K562 (cell line): ENCODE data around the gene CHD6. TPM values are rescaled to one million over a fixed set of nuclear protein-coding genes. Genes with fewer than 3 reads are reported as not detected.
A peak's percentile ranks its signal among the peaks of the same experiment; 100 is the strongest.

Source experiments
- ATAC-seq: fragments of 200-7000 bp; cut with Tn5 transposase; 3 replicates; pipeline ENCODE4 v1.9.1; 2020; ENCODE audit warnings: moderate library complexity
- BruUV-seq: library from RNA; stranded (reverse); fragments of 400-500 nt; replicated peaks from 2 replicates; lab custom pipeline; 2021; lab: Mats Ljungman, UMichigan
- CTCF ChIA-PET: fragments of 300-600 bp; formaldehyde crosslinking; extraction: SDS; loops from one replicate; lab custom pipeline; 2021; ENCODE audit warnings: low intra/inter-chr PET ratio; lab: Yijun Ruan, JAX
- POLR2A ChIA-PET: fragments of 300-600, 350-650 bp; sonication (Branson Sonifier 250); formaldehyde crosslinking; extraction: SDS; loops from one replicate; lab custom pipeline; 2021; ENCODE audit warnings: antibody characterized with exemption, inconsistent platforms; lab: Yijun Ruan, JAX
- DNase-seq, 4 experiments: peaks; one replicate each; pipeline versions ENCODE4 v3.0.0 to v3.0.0-alpha.2; 2011 to 2018; ENCODE audit warnings: low spot score in 3 of 4, mixed read lengths in 3 of 4; ENCODE audit errors: extremely low read depth in 1 of 4
- FAIRE-seq: peaks from 2 replicates; lab custom pipeline; 2011; peaks lifted over from hg19 to GRCh38; lab: Jason Lieb, UNC
- H2AFZ ChIP-seq: 2 replicates; pipeline ENCODE4 v1.6.0; 2011; ENCODE audit warnings: low read depth, low read length, control low read depth, inconsistent platforms
- H3K27ac ChIP-seq: fragments of 200-600 bp; 3 replicates; pipeline ENCODE4 v1.8.0; 2011; ENCODE audit warnings: low read depth, mild to moderate bottlenecking, control low read depth, inconsistent platforms, low read length, moderate library complexity, mixed read lengths; ENCODE audit errors: extremely low read depth
- H3K27me3 ChIP-seq, 2 experiments: fragments of 300-600 bp in 1 of 2; 2 replicates in 1 of 2; 3 replicates in 1 of 2; pipeline versions ENCODE4 v1.6.0 to v1.8.0; 2011; ENCODE audit warnings: inconsistent platforms in 2 of 2, low read length in 2 of 2, mild to moderate bottlenecking in 1 of 2, mixed read lengths in 1 of 2, moderate library complexity in 1 of 2; ENCODE audit not compliant: control insufficient read depth in 2 of 2, insufficient read depth in 2 of 2
- H3K36me3 ChIP-seq: fragments of 300-600 bp; 3 replicates; pipeline ENCODE4 v1.8.0; 2011; ENCODE audit warnings: mild to moderate bottlenecking, low read length, inconsistent platforms; ENCODE audit not compliant: control insufficient read depth, insufficient read depth
- H3K4me1 ChIP-seq, 2 experiments: fragments of 200-600 bp in 1 of 2; replicated peaks in 1 of 2; 2 replicates in 1 of 2; 3 replicates in 1 of 2; pipeline versions ENCODE4 v1.5.1 to v1.8.0; 2011; ENCODE audit warnings: inconsistent platforms in 2 of 2, low read length in 2 of 2, mild to moderate bottlenecking in 1 of 2, mixed read lengths in 1 of 2, moderate library complexity in 1 of 2; ENCODE audit not compliant: control insufficient read depth in 2 of 2, insufficient read depth in 2 of 2
- H3K4me2 ChIP-seq: 2 replicates; pipeline ENCODE4 v1.6.1; 2011; ENCODE audit warnings: low read length, control low read depth, inconsistent platforms, mixed read lengths; ENCODE audit not compliant: insufficient read depth
- H3K4me3 ChIP-seq: fragments of 200-600 bp; sonication (generic), shearing (Covaris generic); 2 replicates; pipeline ENCODE4 v1.5.1; 2016; ENCODE audit warnings: control low read depth, inconsistent platforms
- H3K79me2 ChIP-seq: fragments of 200-600 bp; 3 replicates; pipeline ENCODE4 v1.8.0; 2011; ENCODE audit warnings: low read length, inconsistent platforms; ENCODE audit not compliant: control insufficient read depth, insufficient read depth
- H3K9ac ChIP-seq, 2 experiments: 2 replicates each; pipeline versions ENCODE4 v1.6.0 to v1.6.1; 2011; ENCODE audit warnings: low read depth in 2 of 2, low read length in 2 of 2, control low read depth in 1 of 2, inconsistent platforms in 1 of 2, mild to moderate bottlenecking in 1 of 2, mixed read lengths in 1 of 2; ENCODE audit not compliant: insufficient read depth in 1 of 2
- H3K9me1 ChIP-seq: one replicate; pipeline ENCODE4 v1.6.0; 2011; ENCODE audit warnings: inconsistent platforms, mild to moderate bottlenecking, low read length, moderate library complexity; ENCODE audit not compliant: control insufficient read depth, insufficient read depth
- H3K9me3 ChIP-seq: replicated peaks from 2 replicates; pipeline ENCODE4 v1.5.1; 2011; ENCODE audit warnings: low read depth, low read length, inconsistent platforms; ENCODE audit not compliant: control insufficient read depth, insufficient read depth
- H4K20me1 ChIP-seq: replicated peaks from 2 replicates; pipeline ENCODE4 v1.6.1; 2011; ENCODE audit warnings: low read length, inconsistent platforms, mixed read lengths; ENCODE audit not compliant: control insufficient read depth, insufficient read depth
- HIVEP1 ChIP-seq: fragments of 250-450 bp; sonication (Bioruptor Pico); IDR thresholded peaks from 2 replicates; pipeline ENCODE4 v1.4.0; 2020; ENCODE audit warnings: mild to moderate bottlenecking
- RBBP5 ChIP-seq: fragments of 200-600 bp; sonication (generic); IDR thresholded peaks from 2 replicates; pipeline ENCODE4 v1.6.1; 2012; ENCODE audit warnings: borderline replicate concordance, mild to moderate bottlenecking, low read length, control low read depth, inconsistent platforms; ENCODE audit not compliant: insufficient read depth, poor library complexity, severe bottlenecking
- SMAD1 ChIP-seq: fragments of 150-350 bp; IDR thresholded peaks from 2 replicates; pipeline ENCODE4 v1.6.1; 2014; ENCODE audit warnings: low read length, low read depth; ENCODE audit not compliant: partially characterized antibody
- SNRNP70 ChIP-seq: fragments of 200-400 bp; formaldehyde crosslinking; optimal IDR thresholded peaks from 2 replicates; pipeline ENCODE3; 2017; ENCODE audit warnings: low read depth, low read length
- TSC22D4 ChIP-seq: fragments of 450-650 bp; IDR thresholded peaks from 2 replicates; pipeline ENCODE4 v1.6.1; 2016; ENCODE audit warnings: missing genetic modification characterization, missing biosample characterization, control low read depth
- ZNF23 ChIP-seq: fragments of 250-450 bp; sonication (Bioruptor Pico); IDR thresholded peaks from 2 replicates; pipeline ENCODE4 v1.4.0; 2020; ENCODE audit warnings: mild to moderate bottlenecking
- WGBS: fragments of 100-300 bp; shearing (Covaris generic); methylation state at CpG from one replicate; pipeline ENCODE4 v1.1.6; 2016; ENCODE audit warnings: low coverage, mixed read lengths; ENCODE audit not compliant: insufficient coverage; ENCODE audit errors: missing lambda C conversion rate; 5-methylcytosine and 5-hydroxymethylcytosine counted together
- in situ Hi-C: fragments of 300-500 bp; cut with MboI; formaldehyde crosslinking; loops from 4 replicates; pipeline ENCODE4 v1.15.0; 2018; ENCODE audit warnings: inconsistent platforms, mixed read lengths
- intact Hi-C: fragments of 100-400 bp; cut with micrococcal nuclease; formaldehyde crosslinking; loops from 2 replicates; pipeline ENCODE4 v1.14.2; 2022
- polyA plus RNA-seq, 8 experiments: library from polyadenylated mRNA; depleted of rRNA in 4 of 8; stranded (reverse) in 5 of 8; unstranded in 3 of 8; fragments of >200 nt; fragmentation: Nextera tagmentation in 2 of 8; fragmentation: Illumina TruSeq in 1 of 8; extraction: Ambion mirVana in 2 of 8; extraction: Trizol in 1 of 8; gene quantifications; 2 replicates each; pipeline versions ENCODE4 v1.2.1 to v1.2.3, GENCODE V29; 2011 to 2014; ENCODE audit warnings: inconsistent platforms in 1 of 8, missing spikeins in 1 of 8
- total RNA-seq, 7 experiments: library from RNA; depleted of rRNA in 6 of 7; stranded (reverse); fragments of >200 nt in 6 of 7; fragmentation: Illumina TruSeq in 2 of 7; extraction: Trizol in 2 of 7; gene quantifications; 2 replicates each; pipeline versions ENCODE4 v1.2.1 to v1.2.3, GENCODE V29; 2011 to 2021; ENCODE audit warnings: low replicate concordance in 1 of 7
- TF ChIP-seq, protein P1 (sequence below), 2 experiments: fragments of 450-650 bp in 1 of 2; IDR thresholded peaks; 2 replicates each; pipeline ENCODE4 v1.6.1; 2011 to 2017; ENCODE audit warnings: low read depth in 2 of 2, antibody characterized with exemption in 1 of 2, borderline replicate concordance in 1 of 2, low read length in 1 of 2, mild to moderate bottlenecking in 1 of 2, mixed read lengths in 1 of 2; ENCODE audit not compliant: control insufficient read depth in 1 of 2

The CHD6 gene
- total and polyA plus RNA-seq, 9 of the 15 experiments (the other 6 are each of a cell fraction or from before 2014, with no cell fraction given), result 3.9 to 24.2 (median 12.8) TPM

DNA sequence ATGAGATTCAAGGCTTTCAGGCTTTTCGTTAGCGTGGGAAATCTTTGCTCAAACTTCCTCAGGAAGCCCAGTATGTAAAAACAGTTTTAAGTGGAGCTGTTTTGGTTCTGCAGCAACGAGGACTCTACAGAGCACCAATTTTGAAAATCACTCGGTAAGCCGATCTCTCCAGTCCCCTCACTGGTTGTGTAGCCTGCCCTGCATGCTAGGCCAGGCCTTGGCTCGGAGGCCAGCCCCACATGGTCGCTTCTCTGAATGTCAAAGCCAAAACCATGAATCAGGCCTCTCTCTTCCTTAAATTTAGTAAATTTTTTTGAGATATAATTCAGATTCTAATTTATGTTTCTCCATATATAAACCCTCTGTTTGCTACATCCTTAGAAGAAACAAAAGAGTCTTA, 108.0 kb downstream of the CHD6 start:
- H2AFZ ChIP-seq, result no peak overlapping the region
- intact Hi-C loops, result no loop called here
- no peaks in the 10 kb centered on the region for H3K27me3 ChIP-seq
- 94% methylated on average over 7 of the region's 7 CpGs for WGBS
- H3K4me3 ChIP-seq, result no peak overlapping the region
- DNase-seq, result no peak
- FAIRE-seq, result no peak
- no peak overlapping the region for H3K27ac ChIP-seq
- ChIA-PET POLR2A (interaction anchor here (0.8 to 1.4 kb wide), 2 partner anchors 13 to 17 kb away, joined by 4 to 5 read pairs; no protein-coding TSS in a partner anchor), CTCF (no interaction called here)
- H3K9me3 ChIP-seq, result no peaks in the 10 kb centered on the region
- peaks cover 23% of the 10 kb centered on the region for H3K36me3 ChIP-seq
- peaks cover 0 to 7% of the 10 kb centered on the region in 2 experiments; a peak in 2 of 5 replicates for H3K4me1 ChIP-seq
- TF ChIP-seq ZNF23 (CRISPR knock-in tag), result no peak
- TF ChIP-seq TSC22D4 (tag), result no peak
- no peak for TF ChIP-seq SMAD1
- H3K79me2 ChIP-seq, result no peaks in the 10 kb centered on the region
- no peaks in the 10 kb centered on the region for H4K20me1 ChIP-seq
- H3K4me2 ChIP-seq, result no peak overlapping the region
- no TSS peak for BruUV-seq
- in situ Hi-C loops, result no loop called here
- no peaks in the 10 kb centered on the region for H3K9me1 ChIP-seq
- ATAC-seq, result no peak
- no peak overlapping the region for H3K9ac ChIP-seq

DNA sequence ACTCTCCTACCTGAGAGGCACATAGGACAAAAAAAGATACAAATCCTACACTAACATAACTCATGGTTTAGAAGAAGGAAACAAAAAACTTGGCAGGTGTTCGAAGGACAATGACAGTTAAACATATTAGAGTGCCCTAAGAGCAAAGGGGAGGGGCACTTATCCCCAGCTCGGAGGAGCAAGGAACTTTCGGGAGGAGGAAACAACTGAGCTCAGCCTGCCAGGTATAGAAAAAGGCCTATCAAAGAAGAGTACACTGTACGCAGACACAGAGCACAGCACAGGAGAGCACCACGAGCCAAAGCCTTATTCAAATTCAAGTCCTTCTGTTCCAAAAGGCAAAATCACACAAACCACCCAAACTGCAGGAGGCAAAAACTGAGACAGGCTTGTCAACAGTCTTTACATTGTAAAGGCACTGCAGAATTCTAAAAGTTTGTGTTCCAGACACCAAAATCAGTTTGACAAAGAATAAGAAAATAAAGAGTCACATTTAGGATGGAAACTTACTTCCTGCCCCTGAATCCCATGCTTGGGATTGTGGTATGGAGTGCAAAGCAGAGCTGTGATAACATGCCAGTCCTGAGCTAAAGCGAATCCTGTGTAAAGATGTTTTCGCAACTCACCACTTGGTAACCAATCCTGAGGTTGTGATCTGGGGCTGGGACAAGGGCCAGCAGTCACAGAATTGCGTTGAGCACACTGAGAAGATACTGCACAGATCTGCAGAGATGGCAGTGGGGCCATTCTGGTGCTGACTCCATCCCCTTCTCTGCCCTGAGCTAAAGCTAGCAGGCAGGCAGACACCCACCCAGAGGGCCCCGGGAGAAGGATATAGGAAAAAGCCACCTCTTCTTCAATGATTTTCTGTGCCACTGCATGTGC, 108.6 kb downstream of the CHD6 start:
- BruUV-seq, result no TSS peak
- POLR2A ChIA-PET, result interaction anchor here (0.8 to 1.4 kb wide), 3 partner anchors 13 to 18 kb away, joined by 3 to 5 read pairs (median 4); no protein-coding TSS in a partner anchor
- in situ Hi-C loops, result no loop called here
- Histone ChIP-seq H3K27ac (no peak overlapping the region), H3K9me3 (no peaks in the 10 kb centered on the region), H4K20me1 (no peaks in the 10 kb centered on the region), H3K9me1 (no peaks in the 10 kb centered on the region), H3K4me2 (no peak overlapping the region), H3K79me2 (no peaks in the 10 kb centered on the region), H3K4me3 (no peak overlapping the region), H3K36me3 (peaks cover 21% of the 10 kb centered on the region), H3K9ac (no peak overlapping the region), H3K27me3 (no peaks in the 10 kb centered on the region), H2AFZ (no peak overlapping the region), H3K4me1 (peaks cover 0 to 7% of the 10 kb centered on the region in 2 experiments; a peak in 2 of 5 replicates)
- CTCF ChIA-PET, result no interaction called here
- WGBS, result 68% methylated on average over 9 of the region's 9 CpGs
- intact Hi-C loops, result no loop called here
- TF ChIP-seq RBBP5, result no peak
- TF ChIP-seq, protein P1, sequence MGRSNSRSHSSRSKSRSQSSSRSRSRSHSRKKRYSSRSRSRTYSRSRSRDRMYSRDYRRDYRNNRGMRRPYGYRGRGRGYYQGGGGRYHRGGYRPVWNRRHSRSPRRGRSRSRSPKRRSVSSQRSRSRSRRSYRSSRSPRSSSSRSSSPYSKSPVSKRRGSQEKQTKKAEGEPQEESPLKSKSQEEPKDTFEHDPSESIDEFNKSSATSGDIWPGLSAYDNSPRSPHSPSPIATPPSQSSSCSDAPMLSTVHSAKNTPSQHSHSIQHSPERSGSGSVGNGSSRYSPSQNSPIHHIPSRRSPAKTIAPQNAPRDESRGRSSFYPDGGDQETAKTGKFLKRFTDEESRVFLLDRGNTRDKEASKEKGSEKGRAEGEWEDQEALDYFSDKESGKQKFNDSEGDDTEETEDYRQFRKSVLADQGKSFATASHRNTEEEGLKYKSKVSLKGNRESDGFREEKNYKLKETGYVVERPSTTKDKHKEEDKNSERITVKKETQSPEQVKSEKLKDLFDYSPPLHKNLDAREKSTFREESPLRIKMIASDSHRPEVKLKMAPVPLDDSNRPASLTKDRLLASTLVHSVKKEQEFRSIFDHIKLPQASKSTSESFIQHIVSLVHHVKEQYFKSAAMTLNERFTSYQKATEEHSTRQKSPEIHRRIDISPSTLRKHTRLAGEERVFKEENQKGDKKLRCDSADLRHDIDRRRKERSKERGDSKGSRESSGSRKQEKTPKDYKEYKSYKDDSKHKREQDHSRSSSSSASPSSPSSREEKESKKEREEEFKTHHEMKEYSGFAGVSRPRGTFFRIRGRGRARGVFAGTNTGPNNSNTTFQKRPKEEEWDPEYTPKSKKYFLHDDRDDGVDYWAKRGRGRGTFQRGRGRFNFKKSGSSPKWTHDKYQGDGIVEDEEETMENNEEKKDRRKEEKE (IDR thresholded peaks at IDR 0.05; ENCODE audit: borderline replicate concordance in 1 of 2, control insufficient read depth in 1 of 2, low read depth in 2 of 2, low read length in 1 of 2), result no peak
- no peak for TF ChIP-seq HIVEP1 (CRISPR knock-in tag)
- no peak for TF ChIP-seq SNRNP70
- 0 out of 3 replicates have a peak, but pooled peaks have one; percentile 33 for ATAC-seq
- no peak for DNase-seq
- FAIRE-seq, result no peak
